CD14-positive monocyte (primary cell): ENCODE data around the gene GJA4. TPM values are rescaled to one million over a fixed set of nuclear protein-coding genes. Genes with fewer than 3 reads are reported as not detected.

Experiments
- DNase-seq, 3 donors: peaks; one replicate each; pipeline ENCODE4 v3.0.0-alpha.2; 2011 to 2022
- H2AFZ ChIP-seq: 2 replicates; pipeline ENCODE4 v1.6.0; 2012; ENCODE audit warnings: mild to moderate bottlenecking, low read depth, low read length, inconsistent platforms; ENCODE audit not compliant: insufficient read depth, poor library complexity, severe bottlenecking
- H3K27ac ChIP-seq, 2 donors: 1 replicate in 1 of 2; 2 replicates in 1 of 2; pipeline ENCODE4 v1.5.1; 2012 to 2013; ENCODE audit warnings: low read length in 2 of 2, control low read depth in 1 of 2, inconsistent platforms in 1 of 2, low read depth in 1 of 2, mild to moderate bottlenecking in 1 of 2
- H3K27me3 ChIP-seq, 2 donors: one replicate each; pipeline versions ENCODE4 v1.6.0 to v1.6.1; 2011 to 2013; ENCODE audit warnings: low read length in 2 of 2; ENCODE audit not compliant: control insufficient read depth in 2 of 2, insufficient read depth in 2 of 2
- H3K36me3 ChIP-seq, 2 donors: replicated peaks in 1 of 2; 1 replicate in 1 of 2; 2 replicates in 1 of 2; pipeline versions ENCODE4 v1.5.1 to v1.6.1; 2012 to 2013; ENCODE audit warnings: low read length in 2 of 2, control low read depth in 1 of 2, inconsistent platforms in 1 of 2, mild to moderate bottlenecking in 1 of 2; ENCODE audit not compliant: insufficient read depth in 2 of 2, control insufficient read depth in 1 of 2
- H3K4me1 ChIP-seq, 2 donors: 1 replicate in 1 of 2; 2 replicates in 1 of 2; pipeline versions ENCODE4 v1.5.1 to v1.6.1; 2012 to 2013; ENCODE audit warnings: low read length in 2 of 2, control low read depth in 1 of 2, inconsistent platforms in 1 of 2, mild to moderate bottlenecking in 1 of 2, moderate library complexity in 1 of 2; ENCODE audit not compliant: insufficient read depth in 2 of 2, control insufficient read depth in 1 of 2
- H3K4me2 ChIP-seq: replicated peaks from 2 replicates; pipeline ENCODE3; 2012; ENCODE audit warnings: low read length, moderate library complexity, mild to moderate bottlenecking; ENCODE audit not compliant: poor library complexity, severe bottlenecking; ENCODE audit errors: extremely low read depth
- H3K4me3 ChIP-seq, 3 experiments: fragments of 200-600 bp in 1 of 3; sonication (generic) in 1 of 3; replicated peaks in 1 of 3; 1 replicate in 2 of 3; 2 replicates in 1 of 3; pipeline ENCODE4 v1.5.1; 2011 to 2013; ENCODE audit warnings: low read length in 3 of 3, mild to moderate bottlenecking in 3 of 3, control low read depth in 2 of 3, low read depth in 2 of 3, inconsistent platforms in 1 of 3, moderate library complexity in 1 of 3
- H3K79me2 ChIP-seq: 2 replicates; pipeline ENCODE4 v1.6.0; 2012; ENCODE audit warnings: mild to moderate bottlenecking, control low read depth, inconsistent platforms, low read length, moderate library complexity; ENCODE audit not compliant: insufficient read depth
- H3K9ac ChIP-seq: 2 replicates; pipeline ENCODE4 v1.6.0; 2017; ENCODE audit warnings: low read length, mild to moderate bottlenecking; ENCODE audit not compliant: insufficient read depth, poor library complexity, severe bottlenecking
- H3K9me3 ChIP-seq, 2 donors: replicated peaks in 1 of 2; 1 replicate in 1 of 2; 2 replicates in 1 of 2; pipeline versions ENCODE4 v1.5.1 to v1.6.1; 2012 to 2013; ENCODE audit warnings: low read length in 2 of 2, control low read depth in 1 of 2; ENCODE audit not compliant: control insufficient read depth in 1 of 2, insufficient read depth in 1 of 2
- H4K20me1 ChIP-seq: 2 replicates; pipeline ENCODE4 v1.6.0; 2012; ENCODE audit warnings: mild to moderate bottlenecking, low read length, control low read depth, moderate library complexity; ENCODE audit not compliant: insufficient read depth
- H3K27ac Mint-ChIP-seq, 7 donors: one replicate each; pipeline ENCODE4 v1.8.0; 2020; ENCODE audit warnings: mild to moderate bottlenecking in 7 of 7, mixed read lengths in 7 of 7, moderate library complexity in 6 of 7, inconsistent platforms in 2 of 7
- H3K27me3 Mint-ChIP-seq, 3 donors: one replicate each; pipeline ENCODE4 v1.8.0; 2021 to 2022; ENCODE audit warnings: low read depth in 3 of 3, mild to moderate bottlenecking in 3 of 3, mixed read lengths in 3 of 3, moderate library complexity in 3 of 3, inconsistent platforms in 1 of 3
- H3K36me3 Mint-ChIP-seq, 2 donors: one replicate each; pipeline ENCODE4 v1.8.0; 2020; ENCODE audit warnings: mixed read lengths in 2 of 2, inconsistent platforms in 1 of 2, mild to moderate bottlenecking in 1 of 2
- H3K4me1 Mint-ChIP-seq: one replicate; pipeline ENCODE4 v1.8.0; 2020; ENCODE audit warnings: mild to moderate bottlenecking, mixed read lengths
- H3K4me3 Mint-ChIP-seq, 2 donors: one replicate each; pipeline ENCODE4 v1.8.0; 2020; ENCODE audit warnings: mild to moderate bottlenecking in 2 of 2, mixed read lengths in 2 of 2, moderate library complexity in 1 of 2
- H3K9me3 Mint-ChIP-seq, 7 donors: one replicate each; pipeline ENCODE4 v1.8.0; 2020 to 2022; ENCODE audit warnings: mixed read lengths in 7 of 7, mild to moderate bottlenecking in 6 of 7, moderate library complexity in 6 of 7, inconsistent platforms in 2 of 7
- WGBS: methylation state at CpG from one replicate; pipeline ENCODE4 v1.1.5; 2013; ENCODE audit warnings: missing lambda C conversion rate; ENCODE audit not compliant: insufficient coverage; 5-methylcytosine and 5-hydroxymethylcytosine counted together
- intact Hi-C, 2 donors: fragments of 100-400 bp; cut with micrococcal nuclease; formaldehyde crosslinking; loops; one replicate each; pipeline versions ENCODE4 v1.15.0 to v1.15.1; 2023
- polyA plus RNA-seq, 3 donors: library from polyadenylated mRNA; depleted of rRNA in 1 of 3; unstranded in 2 of 3; stranded (reverse) in 1 of 3; fragments of 300-500 nt in 2 of 3; fragments of >200 nt in 1 of 3; fragmentation: Illumina TruSeq in 2 of 3; gene quantifications; 1 replicate in 2 of 3; 2 replicates in 1 of 3; pipeline ENCODE4 v1.2.3, GENCODE V29; 2012 to 2021
- TF ChIP-seq, protein P1 (sequence below): fragments of 200-600 bp; IDR thresholded peaks from one replicate; pipeline ENCODE4 v1.8.0; 2022; ENCODE audit warnings: antibody characterized with exemption, mild to moderate bottlenecking

GJA4 gene
- polyA plus RNA-seq, 3 donors: not detected

DNA sequence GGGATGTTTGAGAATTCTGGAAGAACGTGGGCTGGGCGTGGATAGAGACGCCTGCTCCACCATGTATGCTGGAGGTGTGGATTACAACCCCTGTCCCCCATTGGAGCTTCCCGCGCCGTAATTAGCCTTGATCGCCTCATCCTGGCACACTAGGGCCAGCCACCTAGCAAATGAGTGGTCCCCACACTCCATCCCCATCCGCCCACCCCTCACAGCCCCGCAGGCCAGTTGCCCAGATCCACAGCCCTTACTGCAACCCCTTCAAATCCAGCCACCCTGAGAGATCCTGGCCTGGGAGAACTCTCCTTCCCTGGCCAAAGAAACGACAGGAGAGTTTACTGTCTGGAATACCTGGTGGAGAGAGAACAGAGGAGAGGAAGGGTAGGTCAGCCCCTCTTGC, 375 bp upstream of the GJA4 start:
- Mint-ChIP-seq H3K4me3 (peak overlapping the region in 1 of 2 donors; percentile 60), H3K27me3 (peaks cover 23 to 34% (median 26%) of the 10 kb centered on the region in 3 donors), H3K27ac (no peak overlapping the region), H3K4me1 (no peaks in the 10 kb centered on the region), H3K9me3 (peaks cover 0 to 10% (median 8%) of the 10 kb centered on the region in 7 donors), H3K36me3 (no peaks in the 10 kb centered on the region)
- 67% methylated on average over 7 of the region's 10 CpGs for WGBS
- Histone ChIP-seq H2AFZ (no peak overlapping the region), H3K27ac (no peak overlapping the region), H3K9ac (no peak overlapping the region), H3K36me3 (no peaks in the 10 kb centered on the region), H3K27me3 (peaks cover 8 to 22% of the 10 kb centered on the region in 2 donors), H3K4me2 (no peak overlapping the region), H3K79me2 (no peaks in the 10 kb centered on the region), H3K9me3 (no peaks in the 10 kb centered on the region), H4K20me1 (no peaks in the 10 kb centered on the region), H3K4me3 (no peak overlapping the region), H3K4me1 (no peaks in the 10 kb centered on the region)
- DNase-seq: no peak
- intact Hi-C loops: no loop called here
- TF ChIP-seq, protein P1, sequence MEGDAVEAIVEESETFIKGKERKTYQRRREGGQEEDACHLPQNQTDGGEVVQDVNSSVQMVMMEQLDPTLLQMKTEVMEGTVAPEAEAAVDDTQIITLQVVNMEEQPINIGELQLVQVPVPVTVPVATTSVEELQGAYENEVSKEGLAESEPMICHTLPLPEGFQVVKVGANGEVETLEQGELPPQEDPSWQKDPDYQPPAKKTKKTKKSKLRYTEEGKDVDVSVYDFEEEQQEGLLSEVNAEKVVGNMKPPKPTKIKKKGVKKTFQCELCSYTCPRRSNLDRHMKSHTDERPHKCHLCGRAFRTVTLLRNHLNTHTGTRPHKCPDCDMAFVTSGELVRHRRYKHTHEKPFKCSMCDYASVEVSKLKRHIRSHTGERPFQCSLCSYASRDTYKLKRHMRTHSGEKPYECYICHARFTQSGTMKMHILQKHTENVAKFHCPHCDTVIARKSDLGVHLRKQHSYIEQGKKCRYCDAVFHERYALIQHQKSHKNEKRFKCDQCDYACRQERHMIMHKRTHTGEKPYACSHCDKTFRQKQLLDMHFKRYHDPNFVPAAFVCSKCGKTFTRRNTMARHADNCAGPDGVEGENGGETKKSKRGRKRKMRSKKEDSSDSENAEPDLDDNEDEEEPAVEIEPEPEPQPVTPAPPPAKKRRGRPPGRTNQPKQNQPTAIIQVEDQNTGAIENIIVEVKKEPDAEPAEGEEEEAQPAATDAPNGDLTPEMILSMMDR: no peak

DNA sequence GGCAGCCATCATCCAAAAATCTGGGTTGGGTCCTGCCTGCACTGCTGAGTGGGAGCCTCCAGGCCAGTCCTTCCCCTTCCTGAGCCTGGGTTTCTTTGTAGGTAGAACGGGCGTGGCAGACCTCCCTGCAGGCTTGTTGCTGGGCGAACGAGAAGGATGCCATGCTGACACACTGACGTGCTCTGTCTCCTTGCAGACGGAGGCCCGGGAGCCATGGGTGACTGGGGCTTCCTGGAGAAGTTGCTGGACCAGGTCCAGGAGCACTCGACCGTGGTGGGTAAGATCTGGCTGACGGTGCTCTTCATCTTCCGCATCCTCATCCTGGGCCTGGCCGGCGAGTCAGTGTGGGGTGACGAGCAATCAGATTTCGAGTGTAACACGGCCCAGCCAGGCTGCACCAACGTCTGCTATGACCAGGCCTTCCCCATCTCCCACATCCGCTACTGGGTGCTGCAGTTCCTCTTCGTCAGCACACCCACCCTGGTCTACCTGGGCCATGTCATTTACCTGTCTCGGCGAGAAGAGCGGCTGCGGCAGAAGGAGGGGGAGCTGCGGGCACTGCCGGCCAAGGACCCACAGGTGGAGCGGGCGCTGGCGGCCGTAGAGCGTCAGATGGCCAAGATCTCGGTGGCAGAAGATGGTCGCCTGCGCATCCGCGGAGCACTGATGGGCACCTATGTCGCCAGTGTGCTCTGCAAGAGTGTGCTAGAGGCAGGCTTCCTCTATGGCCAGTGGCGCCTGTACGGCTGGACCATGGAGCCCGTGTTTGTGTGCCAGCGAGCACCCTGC, 1.4 kb downstream of the GJA4 start:
- peak overlapping the region in 1 of 2 donors; percentile 49 for H3K4me3 Mint-ChIP-seq
- no peaks in the 10 kb centered on the region for H3K4me1 Mint-ChIP-seq

More for the DNA sequence above, 1.4 kb downstream of the GJA4 start:
- Histone ChIP-seq H3K36me3 (no peaks in the 10 kb centered on the region), H3K27me3 (peaks cover 8 to 22% of the 10 kb centered on the region in 2 donors), H3K4me3 (no peak overlapping the region), H4K20me1 (no peaks in the 10 kb centered on the region), H3K4me1 (no peaks in the 10 kb centered on the region), H3K27ac (no peak overlapping the region), H3K4me2 (no peak overlapping the region), H3K9me3 (no peaks in the 10 kb centered on the region), H2AFZ (no peak overlapping the region), H3K9ac (no peak overlapping the region), H3K79me2 (no peaks in the 10 kb centered on the region)
- WGBS: 92% methylated on average over 35 of the region's 40 CpGs
- Mint-ChIP-seq H3K27me3 (peaks cover 21 to 34% (median 26%) of the 10 kb centered on the region in 3 donors), H3K9me3 (peaks cover 0 to 10% (median 7%) of the 10 kb centered on the region in 7 donors), H3K36me3 (no peaks in the 10 kb centered on the region), H3K27ac (peak overlapping the region in 1 of 7 donors; percentile 19)
- TF ChIP-seq, protein P1: no peak
- intact Hi-C loops: no loop called here
- no peak for DNase-seq
